Activated naive CD8-positive, alpha-beta T cell treated with anti-CD3 and anti-CD28 coated beads for 36 hours (primary cell): Measurements from ENCODE around the gene PRTFDC1. TPM values are rescaled to one million over a fixed set of nuclear protein-coding genes. Genes with fewer than 3 reads are reported as not detected.

Source experiments
- DNase-seq: peaks from one replicate; pipeline ENCODE4 v3.0.0; 2021
- H3K27ac Mint-ChIP-seq: one replicate; pipeline ENCODE4 v1.8.0; 2022; ENCODE audit warnings: mild to moderate bottlenecking, moderate library complexity, mixed read lengths
- H3K27me3 Mint-ChIP-seq: one replicate; pipeline ENCODE4 v1.8.0; 2022; ENCODE audit warnings: mild to moderate bottlenecking, mixed read lengths
- H3K36me3 Mint-ChIP-seq: one replicate; pipeline ENCODE4 v1.8.0; 2021; ENCODE audit warnings: mild to moderate bottlenecking, mixed read lengths
- H3K4me1 Mint-ChIP-seq: one replicate; pipeline ENCODE4 v1.8.0; 2021; ENCODE audit warnings: mixed read lengths
- H3K4me3 Mint-ChIP-seq: one replicate; pipeline ENCODE4 v1.8.0; 2022; ENCODE audit warnings: mild to moderate bottlenecking, moderate library complexity, mixed read lengths
- H3K9me3 Mint-ChIP-seq: one replicate; pipeline ENCODE4 v1.8.0; 2022; ENCODE audit warnings: mixed read lengths
- total RNA-seq, 2 experiments: library from RNA; stranded (reverse); gene quantifications; one replicate each; pipeline ENCODE4 v1.2.3, GENCODE V29; 2021

Gene PRTFDC1
- 1 to 10 TPM; 2.8 to 3.6 TPM for total RNA-seq

- H3K27me3 Mint-ChIP-seq = no peaks in the 10 kb centered on the region
- peak; percentile 15 for DNase-seq
- H3K9me3 Mint-ChIP-seq = no peaks in the 10 kb centered on the region
- H3K27ac Mint-ChIP-seq = peak within 1 kb of the TSS; percentile 86
- H3K36me3 Mint-ChIP-seq = no peaks in the 10 kb centered on the region
- peak within 1 kb of the TSS; percentile 80 for H3K4me3 Mint-ChIP-seq
- peaks cover 24% of the 10 kb centered on the region for H3K4me1 Mint-ChIP-seq
Measured at GRCh38 chr10:24952143-24952706, at the start of gene PRTFDC1. Gene PRTFDC1 (minus strand): TSS chr10:24952606. CDS start chr10:24952575, 31 bp downstream.

GRCh38 chr10:24998044-24998443, 45.6 kb upstream of the PRTFDC1 start:
- H3K36me3 Mint-ChIP-seq = peaks cover 7% of the 10 kb centered on the region
- peaks cover 15% of the 10 kb centered on the region for H3K9me3 Mint-ChIP-seq
- no peaks in the 10 kb centered on the region for H3K4me1 Mint-ChIP-seq
- DNase-seq = no peak
- no peaks in the 10 kb centered on the region for H3K27me3 Mint-ChIP-seq
- no peak overlapping the region for H3K4me3 Mint-ChIP-seq
- no peak overlapping the region for H3K27ac Mint-ChIP-seq

- Mint-ChIP-seq H3K4me3 (no peak overlapping the region), H3K9me3 (peaks cover 4% of the 10 kb centered on the region), H3K36me3 (no peaks in the 10 kb centered on the region), H3K27me3 (no peaks in the 10 kb centered on the region), H3K27ac (no peak overlapping the region), H3K4me1 (no peaks in the 10 kb centered on the region)
- DNase-seq = no peak
Measured at GRCh38 chr10:24995072-24995471, 42.7 kb upstream of the PRTFDC1 start.

GRCh38 chr10:24993237-24993958, 41.0 kb upstream of the PRTFDC1 start:
- Mint-ChIP-seq H3K4me1 (no peaks in the 10 kb centered on the region), H3K36me3 (no peaks in the 10 kb centered on the region), H3K9me3 (no peaks in the 10 kb centered on the region), H3K4me3 (no peak overlapping the region), H3K27ac (no peak overlapping the region), H3K27me3 (no peaks in the 10 kb centered on the region)
- no peak for DNase-seq

- Mint-ChIP-seq H3K27ac (no peak overlapping the region), H3K4me1 (no peaks in the 10 kb centered on the region), H3K4me3 (no peak overlapping the region), H3K27me3 (no peaks in the 10 kb centered on the region), H3K36me3 (no peaks in the 10 kb centered on the region), H3K9me3 (no peaks in the 10 kb centered on the region)
- DNase-seq = no peak
Measured at GRCh38 chr10:24992512-24993133, 40.2 kb upstream of the PRTFDC1 start.

- Mint-ChIP-seq H3K27ac (no peak overlapping the region), H3K27me3 (no peaks in the 10 kb centered on the region), H3K9me3 (no peaks in the 10 kb centered on the region), H3K4me1 (no peaks in the 10 kb centered on the region), H3K36me3 (no peaks in the 10 kb centered on the region), H3K4me3 (no peak overlapping the region)
- no peak for DNase-seq
Measured at GRCh38 chr10:24991298-24991697, 38.9 kb upstream of the PRTFDC1 start.

GRCh38 chr10:24989867-24990266, 37.5 kb upstream of the PRTFDC1 start:
- Mint-ChIP-seq H3K27ac (no peak overlapping the region), H3K27me3 (no peaks in the 10 kb centered on the region), H3K9me3 (no peaks in the 10 kb centered on the region), H3K4me1 (no peaks in the 10 kb centered on the region), H3K4me3 (no peak overlapping the region), H3K36me3 (no peaks in the 10 kb centered on the region)
- DNase-seq = no peak

- Mint-ChIP-seq H3K9me3 (no peaks in the 10 kb centered on the region), H3K4me3 (no peak overlapping the region), H3K4me1 (no peaks in the 10 kb centered on the region), H3K27ac (no peak overlapping the region), H3K27me3 (no peaks in the 10 kb centered on the region), H3K36me3 (no peaks in the 10 kb centered on the region)
- DNase-seq = no peak
Measured at GRCh38 chr10:24988831-24989640, 36.6 kb upstream of the PRTFDC1 start.

GRCh38 chr10:24984906-24985305, 32.5 kb upstream of the PRTFDC1 start:
- no peak overlapping the region for H3K27ac Mint-ChIP-seq
- no peaks in the 10 kb centered on the region for H3K9me3 Mint-ChIP-seq
- no peaks in the 10 kb centered on the region for H3K27me3 Mint-ChIP-seq
- H3K4me1 Mint-ChIP-seq = peaks cover 13% of the 10 kb centered on the region
- H3K4me3 Mint-ChIP-seq = no peak overlapping the region
- no peaks in the 10 kb centered on the region for H3K36me3 Mint-ChIP-seq
- no peak for DNase-seq

GRCh38 chr10:24983946-24984345, 31.5 kb upstream of the PRTFDC1 start:
- Mint-ChIP-seq H3K4me3 (no peak overlapping the region), H3K4me1 (peaks cover 13% of the 10 kb centered on the region), H3K9me3 (no peaks in the 10 kb centered on the region), H3K27ac (no peak overlapping the region), H3K36me3 (no peaks in the 10 kb centered on the region), H3K27me3 (no peaks in the 10 kb centered on the region)
- DNase-seq = no peak

- DNase-seq = no peak
- H3K36me3 Mint-ChIP-seq = no peaks in the 10 kb centered on the region
- no peak overlapping the region for H3K27ac Mint-ChIP-seq
- H3K27me3 Mint-ChIP-seq = no peaks in the 10 kb centered on the region
- no peak overlapping the region for H3K4me3 Mint-ChIP-seq
- peaks cover 16% of the 10 kb centered on the region for H3K4me1 Mint-ChIP-seq
- H3K9me3 Mint-ChIP-seq = no peaks in the 10 kb centered on the region
Measured at GRCh38 chr10:24983130-24983529, 30.7 kb upstream of the PRTFDC1 start.

GRCh38 chr10:24982319-24983112, 30.1 kb upstream of the PRTFDC1 start:
- peaks cover 17% of the 10 kb centered on the region for H3K4me1 Mint-ChIP-seq
- no peaks in the 10 kb centered on the region for H3K9me3 Mint-ChIP-seq
- H3K4me3 Mint-ChIP-seq = no peak overlapping the region
- no peak for DNase-seq
- no peaks in the 10 kb centered on the region for H3K27me3 Mint-ChIP-seq
- no peak overlapping the region for H3K27ac Mint-ChIP-seq
- H3K36me3 Mint-ChIP-seq = no peaks in the 10 kb centered on the region

GRCh38 chr10:24981161-24981710, 28.8 kb upstream of the PRTFDC1 start:
- H3K4me3 Mint-ChIP-seq = no peak overlapping the region
- H3K36me3 Mint-ChIP-seq = no peaks in the 10 kb centered on the region
- no peaks in the 10 kb centered on the region for H3K9me3 Mint-ChIP-seq

GRCh38 chr10:24979685-24980084, 27.3 kb upstream of the PRTFDC1 start:
- H3K36me3 Mint-ChIP-seq = no peaks in the 10 kb centered on the region
- no peaks in the 10 kb centered on the region for H3K27me3 Mint-ChIP-seq
- no peak overlapping the region for H3K4me3 Mint-ChIP-seq

More at GRCh38 chr10:24981161-24981710, 28.8 kb upstream of the PRTFDC1 start:
- no peaks in the 10 kb centered on the region for H3K27me3 Mint-ChIP-seq
- H3K27ac Mint-ChIP-seq = no peak overlapping the region
- DNase-seq = no peak
- peaks cover 17% of the 10 kb centered on the region for H3K4me1 Mint-ChIP-seq

More at GRCh38 chr10:24979685-24980084, 27.3 kb upstream of the PRTFDC1 start:
- no peak for DNase-seq
- H3K27ac Mint-ChIP-seq = no peak overlapping the region
- H3K4me1 Mint-ChIP-seq = peaks cover 17% of the 10 kb centered on the region
- H3K9me3 Mint-ChIP-seq = no peaks in the 10 kb centered on the region
